ENCODE measurements around the gene ST6GALNAC4. TPM values are rescaled to one million over a fixed set of nuclear protein-coding genes. Genes with fewer than 3 reads are reported as not detected.

ST6GALNAC4 gene
- total RNA-seq, 1 experiment from 2014 or later: 15.4 TPM

DNA sequence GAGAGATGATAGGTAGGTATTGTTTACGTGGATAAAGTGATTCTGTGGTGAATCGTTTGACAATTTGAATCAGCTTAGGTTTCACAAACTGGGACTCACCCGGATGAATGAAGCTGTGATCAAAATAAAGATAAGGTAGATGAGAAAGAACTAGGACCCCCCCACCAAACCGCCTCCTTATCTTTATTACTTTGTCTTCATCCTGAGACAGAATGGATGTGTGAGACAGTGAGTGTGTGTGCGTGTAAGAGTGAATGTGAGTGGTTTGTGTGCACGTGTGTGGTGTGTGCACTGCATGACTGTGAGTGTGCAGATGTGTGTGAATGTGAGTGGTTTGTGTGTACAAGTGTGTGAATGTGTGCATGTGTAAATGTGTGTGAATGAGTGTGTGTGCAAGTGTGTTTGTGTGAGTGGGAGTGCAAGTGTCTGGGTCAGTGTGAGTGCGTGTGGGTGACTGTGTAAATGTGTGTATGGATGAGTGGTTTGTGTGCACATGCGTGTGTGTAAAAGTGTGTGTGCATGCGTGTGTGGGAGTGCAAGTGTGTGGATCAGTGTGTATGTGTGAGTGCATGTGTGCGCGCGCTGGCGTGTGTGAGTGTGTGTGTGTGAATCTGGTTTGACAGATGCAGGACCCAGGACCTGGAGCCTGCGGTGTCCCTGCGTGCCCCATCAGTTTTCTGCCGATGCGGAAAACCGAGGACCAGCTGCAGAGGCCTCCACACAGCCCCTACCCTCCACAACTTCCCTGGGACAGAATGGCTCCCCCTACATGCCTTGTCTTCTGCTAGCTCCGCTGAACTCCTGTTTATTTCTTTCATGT, 51.0 kb downstream of the ST6GALNAC4 start:
- Histone ChIP-seq H4K5ac (ENCODE audit: insufficient read length, low read depth, low read length) (no peak overlapping the region), H3K4ac (ENCODE audit: low read depth, low read length) (no peak overlapping the region), H3K18ac (ENCODE audit: insufficient read length, low read depth, low read length) (no peak overlapping the region), H3K79me2 (ENCODE audit: insufficient read depth, low read length) (no peaks in the 10 kb centered on the region), H3K23ac (ENCODE audit: insufficient read length, low read depth, low read length) (no peak overlapping the region), H2BK5ac (ENCODE audit: insufficient read length, low read length) (no peak overlapping the region), H3K9me3 (ENCODE audit: control insufficient read depth, low read depth, low read length) (no peaks in the 10 kb centered on the region), H2AK5ac (ENCODE audit: insufficient read length, low read length) (no peak overlapping the region), H3K27ac (ENCODE audit: insufficient read length, low read depth, low read length) (no peak overlapping the region), H4K8ac (replicated peaks; ENCODE audit: insufficient read length, low read depth, low read length) (no peak overlapping the region), H4K20me1 (ENCODE audit: control insufficient read depth, insufficient read depth, insufficient read length) (no peaks in the 10 kb centered on the region), H2BK120ac (ENCODE audit: low read depth, low read length, poor library complexity, severe bottlenecking) (no peak overlapping the region), H3K9ac (ENCODE audit: extremely low read depth, insufficient read length, low read length) (no peak overlapping the region), H3K79me1 (ENCODE audit: insufficient read depth, low read depth, low read length, poor library complexity, severe bottlenecking) (no peaks in the 10 kb centered on the region), H3T11ph (ENCODE audit: low read length) (no peak overlapping the region), H2BK15ac (ENCODE audit: low read depth, low read length) (no peak overlapping the region), H3K23me2 (ENCODE audit: insufficient read length, low read depth, low read length, poor library complexity, severe bottlenecking) (no peaks in the 10 kb centered on the region), H3K56ac (ENCODE audit: insufficient read length, low read depth, low read length) (no peak overlapping the region), H3K27me3 (ENCODE audit: insufficient read depth, low read length) (no peaks in the 10 kb centered on the region), H2AFZ (ENCODE audit: low read length) (no peak overlapping the region), H2BK12ac (ENCODE audit: insufficient read length, low read depth, low read length) (no peak overlapping the region), H3K4me2 (ENCODE audit: insufficient read depth, insufficient read length, low read length) (no peak overlapping the region), H4K91ac (ENCODE audit: insufficient read length, low read depth, low read length) (no peak overlapping the region), H2BK20ac (ENCODE audit: low read depth, low read length, poor library complexity, severe bottlenecking) (no peak overlapping the region), H3K14ac (ENCODE audit: insufficient read depth, low read length) (no peak overlapping the region), H3K4me1 (ENCODE audit: insufficient read depth, low read length) (no peaks in the 10 kb centered on the region)
- H3K4me1 Mint-ChIP-seq: peaks cover 9 to 22% of the 10 kb centered on the region in 2 experiments
- peaks cover 0 to 7% (median 0%) of the 10 kb centered on the region in 3 experiments; a peak in 2 of 7 replicates for H3K36me3 Mint-ChIP-seq (ENCODE audit: insufficient read depth in 1 of 3, low read depth in 3 of 3)
- H3K27ac Mint-ChIP-seq: peak overlapping the region in 1 of 3 experiments; percentile 0; a peak in 2 of 7 replicates
- no CpG with 5 or more reads among the region's 19 CpGs for WGBS (ENCODE audit: extremely low coverage, insufficient read length, low lambda C conversion rate)
- H3K27me3 Mint-ChIP-seq (ENCODE audit: low read depth): no peaks in the 10 kb centered on the region; the same call in 1 of the 2 replicates
- peak overlapping the region in 1 of 2 experiments; percentile 3; a peak in 1 of 5 replicates for H3K4me3 Mint-ChIP-seq
- DNase-seq: no peak
- TF ChIP-seq, protein P1, sequence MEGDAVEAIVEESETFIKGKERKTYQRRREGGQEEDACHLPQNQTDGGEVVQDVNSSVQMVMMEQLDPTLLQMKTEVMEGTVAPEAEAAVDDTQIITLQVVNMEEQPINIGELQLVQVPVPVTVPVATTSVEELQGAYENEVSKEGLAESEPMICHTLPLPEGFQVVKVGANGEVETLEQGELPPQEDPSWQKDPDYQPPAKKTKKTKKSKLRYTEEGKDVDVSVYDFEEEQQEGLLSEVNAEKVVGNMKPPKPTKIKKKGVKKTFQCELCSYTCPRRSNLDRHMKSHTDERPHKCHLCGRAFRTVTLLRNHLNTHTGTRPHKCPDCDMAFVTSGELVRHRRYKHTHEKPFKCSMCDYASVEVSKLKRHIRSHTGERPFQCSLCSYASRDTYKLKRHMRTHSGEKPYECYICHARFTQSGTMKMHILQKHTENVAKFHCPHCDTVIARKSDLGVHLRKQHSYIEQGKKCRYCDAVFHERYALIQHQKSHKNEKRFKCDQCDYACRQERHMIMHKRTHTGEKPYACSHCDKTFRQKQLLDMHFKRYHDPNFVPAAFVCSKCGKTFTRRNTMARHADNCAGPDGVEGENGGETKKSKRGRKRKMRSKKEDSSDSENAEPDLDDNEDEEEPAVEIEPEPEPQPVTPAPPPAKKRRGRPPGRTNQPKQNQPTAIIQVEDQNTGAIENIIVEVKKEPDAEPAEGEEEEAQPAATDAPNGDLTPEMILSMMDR (conservative IDR thresholded peaks at IDR 0.05): no peak
- no peaks in the 10 kb centered on the region for H3K9me3 Mint-ChIP-seq

Data from H9 (cell line).